ENCODE data around the gene FFAR4. TPM values are rescaled to one million over a fixed set of nuclear protein-coding genes. Genes with fewer than 3 reads are reported as not detected.
A peak's percentile ranks its signal among the peaks of the same experiment; 100 is the strongest.
"Not testable (repeated sequence)": the region's sequence is repeated elsewhere in the genome, so short reads cannot be mapped to it uniquely, and the experiment has no call there.

The FFAR4 gene
- polyA plus RNA-seq, 3 donors, result 0.97 to 1.2 (median 1.1) TPM

- DNase-seq, result peak; percentile 23 to 53 (median 29)
- Histone ChIP-seq H3K4me1 (ENCODE audit: control insufficient read depth in 1 of 2, insufficient read depth in 2 of 2, low read length in 2 of 2) (no peaks in the 10 kb centered on the region), H3K27me3 (ENCODE audit: control insufficient read depth in 2 of 2, insufficient read depth in 2 of 2, low read length in 2 of 2) (no peaks in the 10 kb centered on the region), H3K9ac (ENCODE audit: insufficient read depth, low read length, poor library complexity, severe bottlenecking) (no peak overlapping the region), H3K4me3 (replicated peaks in 1 of 3; ENCODE audit: low read depth in 2 of 3, low read length in 3 of 3) (no peak overlapping the region), H3K4me2 (replicated peaks; ENCODE audit: extremely low read depth, low read length, poor library complexity, severe bottlenecking) (peak overlapping the region; percentile 32), H3K79me2 (ENCODE audit: insufficient read depth, low read length) (no peaks in the 10 kb centered on the region), H3K27ac (ENCODE audit: low read depth in 1 of 2, low read length in 2 of 2) (no peak overlapping the region), H2AFZ (ENCODE audit: insufficient read depth, low read depth, low read length, poor library complexity, severe bottlenecking) (peak overlapping the region; percentile 53), H3K36me3 (replicated peaks in 1 of 2; ENCODE audit: control insufficient read depth in 1 of 2, insufficient read depth in 2 of 2, low read length in 2 of 2) (no peaks in the 10 kb centered on the region), H3K9me3 (replicated peaks in 1 of 2; ENCODE audit: control insufficient read depth in 1 of 2, insufficient read depth in 1 of 2, low read length in 2 of 2) (no peaks in the 10 kb centered on the region), H4K20me1 (ENCODE audit: insufficient read depth, low read length) (no peaks in the 10 kb centered on the region)
- TF ChIP-seq, protein P1, sequence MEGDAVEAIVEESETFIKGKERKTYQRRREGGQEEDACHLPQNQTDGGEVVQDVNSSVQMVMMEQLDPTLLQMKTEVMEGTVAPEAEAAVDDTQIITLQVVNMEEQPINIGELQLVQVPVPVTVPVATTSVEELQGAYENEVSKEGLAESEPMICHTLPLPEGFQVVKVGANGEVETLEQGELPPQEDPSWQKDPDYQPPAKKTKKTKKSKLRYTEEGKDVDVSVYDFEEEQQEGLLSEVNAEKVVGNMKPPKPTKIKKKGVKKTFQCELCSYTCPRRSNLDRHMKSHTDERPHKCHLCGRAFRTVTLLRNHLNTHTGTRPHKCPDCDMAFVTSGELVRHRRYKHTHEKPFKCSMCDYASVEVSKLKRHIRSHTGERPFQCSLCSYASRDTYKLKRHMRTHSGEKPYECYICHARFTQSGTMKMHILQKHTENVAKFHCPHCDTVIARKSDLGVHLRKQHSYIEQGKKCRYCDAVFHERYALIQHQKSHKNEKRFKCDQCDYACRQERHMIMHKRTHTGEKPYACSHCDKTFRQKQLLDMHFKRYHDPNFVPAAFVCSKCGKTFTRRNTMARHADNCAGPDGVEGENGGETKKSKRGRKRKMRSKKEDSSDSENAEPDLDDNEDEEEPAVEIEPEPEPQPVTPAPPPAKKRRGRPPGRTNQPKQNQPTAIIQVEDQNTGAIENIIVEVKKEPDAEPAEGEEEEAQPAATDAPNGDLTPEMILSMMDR (IDR thresholded peaks at IDR 0.05), result peak; percentile 97
- Mint-ChIP-seq H3K36me3 (no peaks in the 10 kb centered on the region), H3K4me3 (peak overlapping the region in 1 of 2 donors; percentile 35), H3K9me3 (peaks cover 0 to 5% (median 0%) of the 10 kb centered on the region in 7 donors), H3K27me3 (ENCODE audit: low read depth in 3 of 3) (peaks cover 5 to 25% (median 10%) of the 10 kb centered on the region in 3 donors), H3K27ac (no peak overlapping the region), H3K4me1 (peaks cover 9% of the 10 kb centered on the region)
- 41% methylated on average over 13 of the region's 23 CpGs for WGBS (ENCODE audit: insufficient coverage)
- intact Hi-C loops (cut with micrococcal nuclease), result no loop called here
Observed at GRCh38 chr10:93541402-93542357, 24.8 kb upstream of the FFAR4 start.

DNA sequence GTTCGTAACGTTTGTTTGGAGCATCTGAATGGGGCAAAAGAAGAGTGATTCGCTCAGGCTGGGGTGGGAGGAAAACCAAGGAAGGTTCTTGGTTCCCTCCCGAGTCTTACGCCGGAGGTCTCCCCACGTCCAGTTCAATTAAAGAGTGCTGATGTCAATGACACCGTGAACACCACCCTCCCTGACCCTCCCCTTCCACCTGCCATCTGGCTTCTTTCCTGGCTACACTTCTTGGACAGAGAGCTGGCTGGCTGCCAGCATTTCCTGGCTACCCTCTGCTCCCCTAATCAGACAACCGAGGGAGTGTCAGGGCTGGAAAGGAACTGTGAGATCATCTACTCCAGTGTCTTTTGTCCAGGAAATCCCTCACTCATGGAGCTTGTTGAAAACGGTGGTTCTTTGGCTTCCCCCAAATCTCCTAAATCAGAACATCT lies 24.1 kb upstream of the FFAR4 start:
- H3K79me2 ChIP-seq (ENCODE audit: insufficient read depth, low read length), result no peaks in the 10 kb centered on the region
- Mint-ChIP-seq H3K4me3 (peak overlapping the region in 1 of 2 donors; percentile 57), H3K27ac (no peak overlapping the region), H3K9me3 (peaks cover 0 to 5% (median 0%) of the 10 kb centered on the region in 7 donors), H3K36me3 (no peaks in the 10 kb centered on the region), H3K4me1 (peaks cover 9% of the 10 kb centered on the region), H3K27me3 (ENCODE audit: low read depth in 3 of 3) (peaks cover 2 to 25% (median 10%) of the 10 kb centered on the region in 3 donors)
- no peak for DNase-seq
- intact Hi-C loops (cut with micrococcal nuclease), result no loop called here
- TF ChIP-seq, protein P1 (IDR thresholded peaks at IDR 0.05), result peak; percentile 56
- H3K4me2 ChIP-seq (replicated peaks; ENCODE audit: extremely low read depth, low read length, poor library complexity, severe bottlenecking), result peak overlapping the region; percentile 32
- H3K27me3 ChIP-seq (ENCODE audit: control insufficient read depth in 2 of 2, insufficient read depth in 2 of 2, low read length in 2 of 2), result no peaks in the 10 kb centered on the region
- H3K9me3 ChIP-seq (replicated peaks in 1 of 2; ENCODE audit: control insufficient read depth in 1 of 2, insufficient read depth in 1 of 2, low read length in 2 of 2), result no peaks in the 10 kb centered on the region
- H3K36me3 ChIP-seq (replicated peaks in 1 of 2; ENCODE audit: control insufficient read depth in 1 of 2, insufficient read depth in 2 of 2, low read length in 2 of 2), result no peaks in the 10 kb centered on the region
- WGBS (ENCODE audit: insufficient coverage), result 40% methylated on average over 4 of the region's 10 CpGs
- H2AFZ ChIP-seq (ENCODE audit: insufficient read depth, low read depth, low read length, poor library complexity, severe bottlenecking), result peak overlapping the region; percentile 53
- no peak overlapping the region for H3K27ac ChIP-seq (ENCODE audit: low read depth in 1 of 2, low read length in 2 of 2)
- no peak overlapping the region for H3K9ac ChIP-seq (ENCODE audit: insufficient read depth, low read length, poor library complexity, severe bottlenecking)
- H3K4me1 ChIP-seq (ENCODE audit: control insufficient read depth in 1 of 2, insufficient read depth in 2 of 2, low read length in 2 of 2), result no peaks in the 10 kb centered on the region
- no peak overlapping the region for H3K4me3 ChIP-seq (replicated peaks in 1 of 3; ENCODE audit: low read depth in 2 of 3, low read length in 3 of 3)
- H4K20me1 ChIP-seq (ENCODE audit: insufficient read depth, low read length), result no peaks in the 10 kb centered on the region

- H3K4me3 ChIP-seq (replicated peaks in 1 of 3; ENCODE audit: low read depth in 2 of 3, low read length in 3 of 3); H3K4me1 ChIP-seq (ENCODE audit: control insufficient read depth in 1 of 2, insufficient read depth in 2 of 2, low read length in 2 of 2); H3K9me3 ChIP-seq (replicated peaks in 1 of 2; ENCODE audit: control insufficient read depth in 1 of 2, insufficient read depth in 1 of 2, low read length in 2 of 2); H3K4me2 ChIP-seq (replicated peaks; ENCODE audit: extremely low read depth, low read length, poor library complexity, severe bottlenecking); H3K9me3 Mint-ChIP-seq; H4K20me1 ChIP-seq (ENCODE audit: insufficient read depth, low read length); H3K4me3 Mint-ChIP-seq; H3K4me1 Mint-ChIP-seq; H3K79me2 ChIP-seq (ENCODE audit: insufficient read depth, low read length); H3K36me3 ChIP-seq (replicated peaks in 1 of 2; ENCODE audit: control insufficient read depth in 1 of 2, insufficient read depth in 2 of 2, low read length in 2 of 2); H3K27ac ChIP-seq (ENCODE audit: low read depth in 1 of 2, low read length in 2 of 2); intact Hi-C loops (cut with micrococcal nuclease); H2AFZ ChIP-seq (ENCODE audit: insufficient read depth, low read depth, low read length, poor library complexity, severe bottlenecking); H3K9ac ChIP-seq (ENCODE audit: insufficient read depth, low read length, poor library complexity, severe bottlenecking); H3K27me3 ChIP-seq (ENCODE audit: control insufficient read depth in 2 of 2, insufficient read depth in 2 of 2, low read length in 2 of 2); H3K27ac Mint-ChIP-seq; H3K36me3 Mint-ChIP-seq; DNase-seq: not testable (repeated sequence)
- H3K27me3 Mint-ChIP-seq (ENCODE audit: low read depth in 3 of 3), result peaks cover 4 to 13% (median 6%) of the 10 kb centered on the region in 3 donors
- 100% methylated on average over 3 of the region's 8 CpGs for WGBS (ENCODE audit: insufficient coverage)
Observed at GRCh38 chr10:93546995-93547394, 19.5 kb upstream of the FFAR4 start.

Measured in CD14-positive monocyte (primary cell).